Measurements from ENCODE around the gene ACLY.

- TF ChIP-seq ATF2 (CRISPR knock-in tag; IDR thresholded peaks at IDR 0.05), result no peak
- no peak for TF ChIP-seq EP300 (IDR thresholded peaks at IDR 0.05; ENCODE audit: low read depth in 2 of 2, low read length in 2 of 2)
- no peak for TF ChIP-seq EP300 (CRISPR knock-in tag; IDR thresholded peaks at IDR 0.05; ENCODE audit: borderline replicate concordance)
- TF ChIP-seq CTCF (CRISPR knock-in tag; IDR thresholded peaks at IDR 0.05), result no peak
Observed at GRCh38 chr17:41871789-41872188, 47.0 kb downstream of the ACLY start.

Measured in HepG2 (cell line).